Endothelial cell of umbilical vein (primary cell): ENCODE results near the gene ABCB4. TPM values are rescaled to one million over a fixed set of nuclear protein-coding genes. Genes with fewer than 3 reads are reported as not detected.

Experiments
- BruUV-seq: library from RNA; stranded (reverse); fragments of 400-500 nt; replicated peaks from 2 replicates; lab custom pipeline; 2021; lab: Mats Ljungman, UMichigan
- CTCF ChIA-PET: fragments of 300-600, 350-600 bp; sonication (Branson Sonifier 250); formaldehyde crosslinking; loops from one replicate; lab custom pipeline; 2021; ENCODE audit warnings: antibody characterized with exemption, inconsistent platforms; lab: Charles Lee
- POLR2A ChIA-PET: fragments of 300-600, 350-600 bp; sonication (Branson Sonifier 250); formaldehyde crosslinking; loops from one replicate; lab custom pipeline; 2021; ENCODE audit warnings: antibody characterized with exemption, inconsistent platforms; lab: Charles Lee
- DNase-seq: peaks from one replicate; pipeline ENCODE4 v3.0.0-alpha.2; 2011; ENCODE audit warnings: low read depth, low spot score
- FAIRE-seq: peaks from 2 replicates; lab custom pipeline; 2011; peaks lifted over from hg19 to GRCh38; lab: Jason Lieb, UNC
- H2AFZ ChIP-seq: 2 replicates; pipeline ENCODE4 v1.6.0; 2012; ENCODE audit warnings: low read depth, low read length, control low read depth, inconsistent platforms
- H3K27ac ChIP-seq: 2 replicates; pipeline ENCODE4 v1.5.1; 2011; ENCODE audit warnings: low read depth, mild to moderate bottlenecking, control low read depth, low read length, moderate library complexity; ENCODE audit not compliant: insufficient read depth
- H3K27me3 ChIP-seq, 2 experiments: 2 replicates each; pipeline versions ENCODE4 v1.6.0 to v1.6.1; 2011; ENCODE audit warnings: low read length in 2 of 2, mixed read lengths in 1 of 2; ENCODE audit not compliant: control insufficient read depth in 2 of 2, insufficient read depth in 2 of 2
- H3K36me3 ChIP-seq, 2 experiments: 2 replicates in 1 of 2; 3 replicates in 1 of 2; pipeline ENCODE4 v1.5.1; 2011; ENCODE audit warnings: low read length in 2 of 2, mild to moderate bottlenecking in 1 of 2, moderate library complexity in 1 of 2; ENCODE audit not compliant: control insufficient read depth in 2 of 2, insufficient read depth in 2 of 2; ENCODE audit errors: extremely low read depth in 1 of 2
- H3K4me1 ChIP-seq: 3 replicates; pipeline ENCODE4 v1.5.1; 2011; ENCODE audit warnings: mild to moderate bottlenecking, low read length; ENCODE audit not compliant: control insufficient read depth, insufficient read depth; ENCODE audit errors: extremely low read depth
- H3K4me2 ChIP-seq: 2 replicates; pipeline ENCODE4 v1.6.1; 2011; ENCODE audit warnings: low read length, control low read depth, mixed read lengths; ENCODE audit not compliant: insufficient read depth
- H3K4me3 ChIP-seq, 3 experiments: fragments of 200-600 bp in 1 of 3; sonication (generic), shearing (Covaris generic) in 1 of 3; replicated peaks in 1 of 3; 2 replicates each; pipeline ENCODE4 v1.5.1; 2011 to 2016; ENCODE audit warnings: control low read depth in 3 of 3, low read length in 3 of 3, mild to moderate bottlenecking in 2 of 3, inconsistent platforms in 1 of 3, low read depth in 1 of 3, moderate library complexity in 1 of 3; ENCODE audit not compliant: insufficient read depth in 1 of 3
- H3K79me2 ChIP-seq: 2 replicates; pipeline ENCODE4 v1.6.0; 2012; ENCODE audit warnings: low read length, inconsistent platforms; ENCODE audit not compliant: control insufficient read depth, insufficient read depth
- H3K9ac ChIP-seq: replicated peaks from 2 replicates; pipeline ENCODE3; 2011; ENCODE audit warnings: low read length, control low read depth; ENCODE audit not compliant: insufficient read depth; ENCODE audit errors: extremely low read depth
- H3K9me1 ChIP-seq: replicated peaks from 3 replicates; pipeline ENCODE4 v1.6.0; 2011; ENCODE audit warnings: mild to moderate bottlenecking, low read length; ENCODE audit not compliant: control insufficient read depth, insufficient read depth; ENCODE audit errors: extremely low read depth
- H3K9me3 ChIP-seq: replicated peaks from 2 replicates; pipeline ENCODE4 v1.5.1; 2012; ENCODE audit warnings: low read length, inconsistent platforms; ENCODE audit not compliant: control insufficient read depth, insufficient read depth
- H4K20me1 ChIP-seq: replicated peaks from 2 replicates; pipeline ENCODE3; 2011; ENCODE audit warnings: mild to moderate bottlenecking, low read length; ENCODE audit not compliant: control insufficient read depth, insufficient read depth; ENCODE audit errors: extremely low read depth
- EZH2 ChIP-seq: IDR thresholded peaks from 2 replicates; pipeline ENCODE4 v1.6.1; 2012; ENCODE audit warnings: borderline replicate concordance, low read depth, mild to moderate bottlenecking, moderate library complexity, low read length, inconsistent platforms; ENCODE audit not compliant: severe bottlenecking
- FOS ChIP-seq: IDR thresholded peaks from 2 replicates; pipeline ENCODE4 v1.6.1; 2011; ENCODE audit warnings: mild to moderate bottlenecking, low read length, moderate library complexity, borderline replicate concordance; ENCODE audit not compliant: insufficient read depth
- GATA2 ChIP-seq: IDR thresholded peaks from 2 replicates; pipeline ENCODE4 v1.7.0; 2011; ENCODE audit warnings: low read depth, mild to moderate bottlenecking, moderate library complexity, mixed read lengths, low read length; ENCODE audit not compliant: insufficient read length, insufficient read depth
- JUN ChIP-seq: IDR thresholded peaks from 2 replicates; pipeline ENCODE4 v1.6.1; 2011; ENCODE audit warnings: borderline replicate concordance, low read depth; ENCODE audit not compliant: insufficient read length, insufficient read depth
- MAX ChIP-seq: IDR thresholded peaks from 2 replicates; pipeline ENCODE4 v1.6.1; 2011; ENCODE audit not compliant: insufficient read depth, insufficient read length
- MYC ChIP-seq: IDR thresholded peaks from one replicate; pipeline ENCODE4 v1.6.1; 2011; ENCODE audit warnings: mild to moderate bottlenecking, low read depth, low read length
- POLR2A ChIP-seq: IDR thresholded peaks from 2 replicates; pipeline ENCODE4 v1.6.1; 2012; ENCODE audit warnings: low read depth, mild to moderate bottlenecking, control low read depth, low read length
- POLR2AphosphoS5 ChIP-seq: IDR thresholded peaks from 2 replicates; pipeline ENCODE4 v1.6.1; 2012; ENCODE audit warnings: low read depth, mild to moderate bottlenecking, control low read depth, low read length, moderate library complexity; ENCODE audit not compliant: insufficient read depth
- dilution Hi-C: fragments of 300-500 bp; cut with MboI; formaldehyde crosslinking; loops from one replicate; pipeline ENCODE4 v1.15.0; 2019; ENCODE audit warnings: low sequenced_read_pairs; ENCODE audit not compliant: extremely low pct_ligation_motif_present
- intact Hi-C: fragments of 100-400 bp; cut with micrococcal nuclease; formaldehyde crosslinking; loops from one replicate; pipeline ENCODE4 v1.10.0; 2022
- polyA plus RNA-seq, 4 experiments: library from polyadenylated mRNA; depleted of rRNA in 3 of 4; stranded (reverse) in 3 of 4; unstranded in 1 of 4; fragments of >200 nt; gene quantifications; 2 replicates each; pipeline versions ENCODE4 v1.2.1 to v1.2.3, GENCODE V29; 2011 to 2012; ENCODE audit warnings: missing spikeins in 1 of 4
- total RNA-seq: library from RNA; stranded (reverse); gene quantifications from 2 replicates; pipeline ENCODE4 v1.2.3, GENCODE V29; 2021
- TF ChIP-seq, protein P1 (sequence below), 2 donors: IDR thresholded peaks; 1 replicate in 1 of 2; 2 replicates in 1 of 2; pipeline ENCODE4 v1.5.1; 2011; ENCODE audit warnings: low read length in 2 of 2, mild to moderate bottlenecking in 2 of 2, moderate library complexity in 2 of 2, control low read depth in 1 of 2, inconsistent platforms in 1 of 2, low read depth in 1 of 2; ENCODE audit not compliant: insufficient read depth in 1 of 2; ENCODE audit errors: extremely low read depth in 1 of 2

Gene ABCB4
- total and polyA plus RNA-seq, 2 donors (not counting 3 experiments of a cell fraction or from before 2014, with no cell fraction given) = 0.11 to 0.15 TPM

DNA sequence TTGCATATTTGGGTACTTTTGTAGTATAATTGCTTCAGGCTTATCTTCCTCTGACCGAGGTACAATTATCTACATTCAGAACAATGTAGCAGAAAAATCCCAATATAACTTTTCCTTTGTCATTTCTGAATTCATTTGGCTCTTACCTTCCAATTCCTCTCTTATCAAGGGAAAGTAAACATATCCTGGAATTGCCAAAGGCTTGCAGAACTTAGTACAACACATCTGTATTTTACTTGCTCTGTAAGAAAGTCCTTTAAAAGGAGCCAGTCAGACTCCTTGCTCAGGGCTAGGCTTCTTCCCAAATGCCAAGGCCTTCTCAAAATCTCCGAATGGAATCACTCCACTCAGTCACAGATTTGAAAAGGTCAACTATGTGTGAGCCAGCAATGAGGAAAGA, 43.3 kb upstream of the ABCB4 start:
- intact Hi-C loops (no loop called here), dilution Hi-C loops (no loop called here)
- CTCF ChIA-PET = no interaction called here

More for the DNA sequence above, 43.3 kb upstream of the ABCB4 start:
- H3K4me1 ChIP-seq = no peaks in the 10 kb centered on the region
- POLR2A ChIA-PET = no interaction called here
- no peaks in the 10 kb centered on the region for H3K9me3 ChIP-seq
- H3K79me2 ChIP-seq = no peaks in the 10 kb centered on the region
- H3K9ac ChIP-seq = no peak overlapping the region
- H4K20me1 ChIP-seq = no peaks in the 10 kb centered on the region
- no TSS peak for BruUV-seq
- DNase-seq (no peak), FAIRE-seq (no peak)
- no peaks in the 10 kb centered on the region for H3K36me3 ChIP-seq
- H3K9me1 ChIP-seq = no peaks in the 10 kb centered on the region
- TF ChIP-seq GATA2 = no peak
- no peak for TF ChIP-seq EZH2
- TF ChIP-seq FOS = no peak
- TF ChIP-seq, protein P1, sequence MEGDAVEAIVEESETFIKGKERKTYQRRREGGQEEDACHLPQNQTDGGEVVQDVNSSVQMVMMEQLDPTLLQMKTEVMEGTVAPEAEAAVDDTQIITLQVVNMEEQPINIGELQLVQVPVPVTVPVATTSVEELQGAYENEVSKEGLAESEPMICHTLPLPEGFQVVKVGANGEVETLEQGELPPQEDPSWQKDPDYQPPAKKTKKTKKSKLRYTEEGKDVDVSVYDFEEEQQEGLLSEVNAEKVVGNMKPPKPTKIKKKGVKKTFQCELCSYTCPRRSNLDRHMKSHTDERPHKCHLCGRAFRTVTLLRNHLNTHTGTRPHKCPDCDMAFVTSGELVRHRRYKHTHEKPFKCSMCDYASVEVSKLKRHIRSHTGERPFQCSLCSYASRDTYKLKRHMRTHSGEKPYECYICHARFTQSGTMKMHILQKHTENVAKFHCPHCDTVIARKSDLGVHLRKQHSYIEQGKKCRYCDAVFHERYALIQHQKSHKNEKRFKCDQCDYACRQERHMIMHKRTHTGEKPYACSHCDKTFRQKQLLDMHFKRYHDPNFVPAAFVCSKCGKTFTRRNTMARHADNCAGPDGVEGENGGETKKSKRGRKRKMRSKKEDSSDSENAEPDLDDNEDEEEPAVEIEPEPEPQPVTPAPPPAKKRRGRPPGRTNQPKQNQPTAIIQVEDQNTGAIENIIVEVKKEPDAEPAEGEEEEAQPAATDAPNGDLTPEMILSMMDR (IDR thresholded peaks at IDR 0.05; ENCODE audit: extremely low read depth in 1 of 2, insufficient read depth in 1 of 2, low read depth in 1 of 2, low read length in 2 of 2) = no peak
- TF ChIP-seq POLR2A = no peak
- TF ChIP-seq JUN = no peak
- no peak for TF ChIP-seq MAX
- no peak for TF ChIP-seq POLR2AphosphoS5
- TF ChIP-seq MYC = no peak
- H2AFZ ChIP-seq = no peak overlapping the region
- H3K27me3 ChIP-seq = no peaks in the 10 kb centered on the region
- no peak overlapping the region for H3K4me2 ChIP-seq
- no peak overlapping the region for H3K4me3 ChIP-seq
- H3K27ac ChIP-seq = no peak overlapping the region
